Peyer's patch (tissue), 4 donors: ENCODE results near the gene FIGN.

ENCODE experiments used
- CTCF ChIP-seq, 6 experiments: fragments of 450-650 bp in 4 of 6; fragments of 200-600 bp in 2 of 6; sonication (generic) in 1 of 6; IDR thresholded peaks; one replicate each; pipeline ENCODE4 v1.5.1; 2017 to 2019; ENCODE audit warnings: antibody characterized with exemption in 6 of 6, mild to moderate bottlenecking in 3 of 6, moderate library complexity in 1 of 6
- POLR2A ChIP-seq, 2 donors: fragments of 450-650 bp; IDR thresholded peaks; one replicate each; pipeline ENCODE4 v1.5.1; 2017; ENCODE audit warnings: antibody characterized with exemption in 2 of 2, mild to moderate bottlenecking in 2 of 2, moderate library complexity in 2 of 2

- no peak for TF ChIP-seq CTCF (IDR thresholded peaks at IDR 0.05)
- TF ChIP-seq POLR2A (IDR thresholded peaks at IDR 0.05), result no peak
These were observed 110.2 kb downstream of the FIGN start for GRCh38 chr2:163625632-163626031.
